Sigmoid colon (tissue), 4 donors: ENCODE measurements around the gene OR2T3.
"Not testable (repeated sequence)": the region's sequence is repeated elsewhere in the genome, so short reads cannot be mapped to it uniquely, and the experiment has no call there.

ENCODE experiments used
- CTCF ChIP-seq, 4 experiments: fragments of 450-650 bp in 3 of 4; fragments of 200-600 bp in 1 of 4; IDR thresholded peaks; one replicate each; pipeline ENCODE4 v1.5.1; 2016 to 2019; ENCODE audit warnings: antibody characterized with exemption in 4 of 4, mild to moderate bottlenecking in 3 of 4, moderate library complexity in 2 of 4
- EP300 ChIP-seq, 4 donors: sonication (generic); formaldehyde crosslinking; IDR thresholded peaks; one replicate each; pipeline ENCODE4 v1.6.1; 2017; ENCODE audit warnings: antibody characterized with exemption in 4 of 4
- POLR2A ChIP-seq, 2 donors: fragments of 450-650 bp; IDR thresholded peaks; one replicate each; pipeline ENCODE4 v1.6.1; 2016; ENCODE audit warnings: antibody characterized with exemption in 2 of 2, mild to moderate bottlenecking in 2 of 2, moderate library complexity in 2 of 2

DNA sequence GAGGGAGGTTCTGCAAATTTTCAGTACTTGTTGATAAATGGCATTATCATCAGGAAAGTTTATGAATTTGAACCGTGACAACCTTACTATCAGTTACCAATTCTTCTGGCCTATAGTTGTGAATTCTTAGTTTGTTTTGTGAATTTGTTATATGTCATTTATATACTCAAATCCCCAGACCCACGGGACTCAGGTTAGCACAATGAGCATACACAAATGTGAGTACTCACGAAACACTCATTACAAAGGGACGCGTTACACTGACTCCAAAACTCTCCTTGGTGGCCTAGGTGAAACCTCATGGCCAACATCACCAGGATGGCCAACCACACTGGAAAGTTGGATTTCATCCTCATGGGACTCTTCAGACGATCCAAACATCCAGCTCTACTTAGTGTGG lies 15.1 kb downstream of the OR2T3 start, which contains the start of gene OR2T5:
- not testable (repeated sequence) for TF ChIP-seq CTCF, EP300, POLR2A (IDR thresholded peaks at IDR 0.05)
